SK-N-MC (cell line): Measurements from ENCODE around the gene DOLK.

ENCODE experiments used
- DNase-seq: peaks from one replicate; pipeline ENCODE4 v3.0.0-alpha.2; 2011; ENCODE audit warnings: low read depth, low spot score
- H3K27ac ChIP-seq: fragments of 200-600 bp; sonication (generic); 2 replicates; pipeline ENCODE4 v1.5.1; 2016; ENCODE audit warnings: mixed run types
- H3K36me3 ChIP-seq: fragments of 200-600 bp; sonication (generic); 2 replicates; pipeline ENCODE4 v1.6.1; 2017; ENCODE audit warnings: antibody characterized with exemption, low read length, mixed read lengths; ENCODE audit not compliant: insufficient read depth
- H3K4me3 ChIP-seq: fragments of 200-600 bp; sonication (generic); 2 replicates; pipeline ENCODE4 v1.5.1; 2016
- H3K9ac ChIP-seq: fragments of 200-600 bp; sonication (generic); 2 replicates; pipeline ENCODE4 v1.8.0; 2017; ENCODE audit warnings: mixed run types, mixed read lengths; ENCODE audit not compliant: insufficient read length
- H3K9me3 ChIP-seq: fragments of 200-600 bp; sonication (generic); 2 replicates; pipeline ENCODE4 v1.6.1; 2017; ENCODE audit warnings: low read depth, mild to moderate bottlenecking, antibody characterized with exemption, low read length, moderate library complexity, mixed read lengths
- EZH2 ChIP-seq: fragments of 200-600 bp; sonication (generic); IDR thresholded peaks from one replicate; pipeline ENCODE4 v1.6.1; 2017; ENCODE audit warnings: antibody characterized with exemption
- FOXP2 ChIP-seq: optimal IDR thresholded peaks from 2 replicates; pipeline ENCODE3; 2011; ENCODE audit warnings: mild to moderate bottlenecking, moderate library complexity; ENCODE audit not compliant: insufficient read depth; ENCODE audit errors: extremely low read length, control extremely low read depth
- POLR2AphosphoS5 ChIP-seq: IDR thresholded peaks from 2 replicates; pipeline ENCODE4 v1.6.1; 2012; ENCODE audit warnings: mild to moderate bottlenecking, low read depth, low read length, borderline replicate concordance

Gene DOLK

GRCh38 chr9:128921881-128922763, 25.3 kb downstream of the DOLK start:
- no peak overlapping the region for H3K9ac ChIP-seq
- no peaks in the 10 kb centered on the region for H3K9me3 ChIP-seq
- H3K36me3 ChIP-seq, result peaks cover 7% of the 10 kb centered on the region; the same call in 1 of the 2 replicates
- no peak overlapping the region for H3K27ac ChIP-seq
- no peak for TF ChIP-seq EZH2
- TF ChIP-seq POLR2AphosphoS5, result peak; percentile 58; the same call in 1 of the 2 replicates
- no peak for TF ChIP-seq FOXP2
- peak overlapping the region; percentile 22 for H3K4me3 ChIP-seq
- no peak for DNase-seq

GRCh38 chr9:128920381-128921058, 26.9 kb downstream of the DOLK start, which contains the start of gene PHYHD1:
PHYHD1 (plus strand) TSS chr9:128920982; CDS start chr9:128922324, 1,342 bp downstream.
- H3K9me3 ChIP-seq, result no peaks in the 10 kb centered on the region
- H3K27ac ChIP-seq, result peak within 1 kb of the TSS; percentile 42; the same call in 1 of the 2 replicates
- TF ChIP-seq EZH2 (no peak), FOXP2 (no peak), POLR2AphosphoS5 (no peak)
- H3K36me3 ChIP-seq, result peaks cover 7% of the 10 kb centered on the region; the same call in 1 of the 2 replicates
- no peak within 1 kb of the TSS for H3K9ac ChIP-seq
- H3K4me3 ChIP-seq, result no peak within 1 kb of the TSS
- DNase-seq, result no peak

GRCh38 chr9:128919402-128920089, 27.9 kb downstream of the DOLK start:
- H3K4me3 ChIP-seq, result no peak overlapping the region
- H3K9me3 ChIP-seq, result no peaks in the 10 kb centered on the region
- H3K36me3 ChIP-seq, result peaks cover 7% of the 10 kb centered on the region; the same call in 1 of the 2 replicates
- DNase-seq, result no peak
- no peak overlapping the region for H3K9ac ChIP-seq
- TF ChIP-seq FOXP2, result no peak
- no peak for TF ChIP-seq POLR2AphosphoS5
- no peak for TF ChIP-seq EZH2
- no peak overlapping the region for H3K27ac ChIP-seq

GRCh38 chr9:128918921-128919320, 28.5 kb downstream of the DOLK start:
- Histone ChIP-seq H3K36me3 (peaks cover 7% of the 10 kb centered on the region; the same call in 1 of the 2 replicates), H3K27ac (no peak overlapping the region), H3K9me3 (no peaks in the 10 kb centered on the region), H3K4me3 (no peak overlapping the region), H3K9ac (no peak overlapping the region)
- TF ChIP-seq EZH2 (no peak), POLR2AphosphoS5 (no peak), FOXP2 (no peak)
- DNase-seq, result no peak

- no peaks in the 10 kb centered on the region for H3K9me3 ChIP-seq
- peaks cover 7% of the 10 kb centered on the region; the same call in 1 of the 2 replicates for H3K36me3 ChIP-seq
- no peak overlapping the region for H3K4me3 ChIP-seq
- peak overlapping the region; percentile 50; the same call in 1 of the 2 replicates for H3K27ac ChIP-seq
- no peak for DNase-seq
- H3K9ac ChIP-seq, result no peak overlapping the region
- TF ChIP-seq POLR2AphosphoS5 (no peak), EZH2 (no peak), FOXP2 (no peak)
Observed at GRCh38 chr9:128917151-128917849, 30.1 kb downstream of the DOLK start.

GRCh38 chr9:128916745-128917144, 30.7 kb downstream of the DOLK start:
- no peak for TF ChIP-seq EZH2
- TF ChIP-seq POLR2AphosphoS5, result no peak
- TF ChIP-seq FOXP2, result no peak
- DNase-seq, result no peak
- peaks cover 7% of the 10 kb centered on the region; the same call in 1 of the 2 replicates for H3K36me3 ChIP-seq
- H3K27ac ChIP-seq, result peak overlapping the region; percentile 50; the same call in 1 of the 2 replicates
- H3K9me3 ChIP-seq, result no peaks in the 10 kb centered on the region
- no peak overlapping the region for H3K4me3 ChIP-seq
- H3K9ac ChIP-seq, result no peak overlapping the region

- Histone ChIP-seq H3K9ac (no peak overlapping the region), H3K36me3 (peaks cover 7% of the 10 kb centered on the region; the same call in 1 of the 2 replicates), H3K27ac (no peak overlapping the region)
Observed at GRCh38 chr9:128916204-128916603, 31.2 kb downstream of the DOLK start.

More at GRCh38 chr9:128916204-128916603, 31.2 kb downstream of the DOLK start:
- TF ChIP-seq EZH2, result no peak
- no peak for TF ChIP-seq FOXP2
- TF ChIP-seq POLR2AphosphoS5, result no peak
- Histone ChIP-seq H3K9me3 (no peaks in the 10 kb centered on the region), H3K4me3 (no peak overlapping the region)
- DNase-seq, result no peak
